CD4-positive, alpha-beta T cell treated with Interleukin-6 at 100 ng/mL for 8 hours (primary cell): ENCODE measurements around the gene EMX1.

ENCODE experiments used
- DNase-seq: peaks from one replicate; pipeline ENCODE4 v3.0.0-alpha.2; 2020; ENCODE audit warnings: mixed read lengths, low spot score

The EMX1 gene

DNA sequence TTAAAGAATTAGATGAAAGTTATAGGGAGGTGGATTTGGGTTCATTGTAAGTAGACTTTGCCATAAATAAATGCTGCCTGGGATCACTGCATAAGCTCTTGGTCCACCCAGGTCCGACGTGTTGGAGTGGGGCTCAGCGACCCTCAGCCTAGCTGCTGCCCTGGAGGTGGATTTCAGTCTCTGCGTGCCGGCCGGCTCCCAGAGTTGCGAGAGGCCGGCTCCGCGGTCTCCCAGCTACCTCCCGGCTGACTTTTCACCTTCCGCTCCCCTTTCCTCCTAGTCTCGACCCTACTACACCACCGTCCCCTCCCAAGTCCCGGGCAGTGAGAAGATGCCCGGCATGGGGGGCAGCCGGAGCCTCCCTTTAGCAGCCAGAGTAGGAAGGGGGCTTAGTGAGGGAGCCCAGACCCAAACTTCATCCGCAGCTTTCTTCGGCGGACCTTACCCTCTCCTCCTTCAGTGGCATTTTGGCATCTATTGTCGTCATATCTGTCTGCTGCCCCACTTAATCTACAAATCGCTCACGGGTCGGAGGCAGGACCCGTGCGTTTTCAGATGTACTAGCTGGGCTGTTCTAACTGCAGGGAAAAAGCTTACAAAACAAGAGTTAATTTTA is 8.1 kb downstream of the EMX1 start:
- no peak for DNase-seq

DNA sequence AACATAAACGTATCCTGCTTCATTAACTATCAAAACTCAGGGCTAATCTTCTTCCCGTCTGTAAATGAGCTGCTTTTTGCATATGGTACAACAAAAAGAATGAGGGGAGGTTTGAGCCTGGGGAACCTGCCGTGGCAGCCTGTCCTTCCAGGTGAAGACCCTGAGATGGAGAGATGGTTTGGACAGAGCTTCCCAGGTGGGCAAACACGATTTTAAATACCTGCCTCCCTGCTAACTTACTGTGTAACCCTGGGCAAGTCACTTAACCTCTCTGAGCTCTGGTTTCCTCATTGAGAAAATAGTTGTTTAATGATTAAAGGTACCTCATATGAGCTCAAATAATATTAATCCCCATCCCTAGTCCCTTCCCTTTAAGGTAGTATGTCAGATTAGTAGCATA is 9.0 kb downstream of the EMX1 start:
- DNase-seq, result no peak

DNA sequence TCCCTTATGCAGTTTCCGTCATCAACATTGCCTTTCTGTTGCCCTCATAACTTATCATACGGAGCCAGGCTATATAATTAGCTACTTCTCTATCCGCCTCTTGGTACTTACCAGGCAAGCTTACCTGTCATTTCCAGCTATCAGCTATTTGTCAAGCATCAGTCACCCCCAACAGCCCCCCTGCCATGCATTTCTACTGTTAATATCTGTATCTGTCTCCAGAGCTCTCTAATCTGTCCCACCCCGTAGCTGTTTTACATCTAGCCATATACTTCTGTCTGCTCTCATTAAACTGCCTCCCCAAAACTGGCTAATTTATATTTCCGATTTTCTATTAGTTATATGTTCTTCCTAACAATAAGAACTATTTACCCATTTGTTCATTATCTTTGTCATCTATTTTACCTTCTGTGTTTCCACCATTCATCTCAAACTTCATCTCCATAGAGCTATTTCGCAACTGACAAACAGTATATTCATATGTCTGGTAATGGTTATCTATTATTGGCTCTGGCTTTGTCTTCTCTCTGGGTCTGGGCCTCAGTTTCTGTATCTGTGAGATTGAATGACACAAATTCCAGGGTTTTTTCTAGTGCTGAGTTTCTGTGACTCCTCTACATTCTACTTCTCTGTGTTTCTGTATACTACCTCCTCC is 9.6 kb downstream of the EMX1 start:
- no peak for DNase-seq

DNA sequence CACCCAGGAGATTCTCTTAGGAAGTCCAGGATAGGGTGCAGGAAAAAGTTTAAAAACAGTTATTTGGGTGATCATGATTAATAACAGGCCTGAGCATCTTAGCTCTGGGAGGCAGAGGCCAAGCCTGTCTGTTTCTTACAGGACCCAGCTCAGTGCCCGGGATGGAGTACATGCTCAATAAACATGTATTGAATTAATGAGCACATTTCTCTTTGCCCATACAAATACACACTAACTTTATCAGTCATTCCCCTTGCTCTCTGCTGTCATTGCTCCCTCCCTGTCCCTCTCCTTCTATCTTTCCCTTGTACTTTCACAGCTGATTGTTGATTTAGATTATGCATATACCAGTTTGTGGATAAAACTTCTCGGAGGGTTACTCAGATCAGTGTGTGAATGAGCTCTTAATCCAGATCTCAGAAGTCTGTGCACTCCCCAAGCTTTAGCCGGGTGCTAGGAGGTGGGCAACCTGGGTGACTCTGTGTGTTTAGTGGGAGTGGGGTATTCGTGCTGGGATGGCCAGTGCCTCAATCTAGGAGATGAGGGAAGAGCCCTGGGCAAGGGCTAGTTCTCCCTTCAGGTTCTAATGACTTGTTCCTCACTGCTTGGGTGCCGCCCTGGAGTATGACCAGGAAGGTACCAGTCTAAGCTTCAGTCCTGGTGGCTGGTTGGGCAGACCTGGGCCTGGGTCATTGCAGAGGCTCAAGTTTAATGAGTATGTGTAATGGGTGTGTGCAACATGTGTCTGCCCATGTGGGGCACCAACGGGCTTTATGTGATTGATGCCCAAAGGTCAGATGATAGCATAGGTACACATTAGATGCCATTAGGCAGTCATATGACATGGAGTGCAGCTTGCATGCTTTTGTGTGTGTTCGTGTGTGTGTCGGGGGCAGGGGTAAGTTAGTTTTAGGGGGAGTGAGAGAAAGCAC is 10.6 kb downstream of the EMX1 start:
- DNase-seq, result no peak

DNA sequence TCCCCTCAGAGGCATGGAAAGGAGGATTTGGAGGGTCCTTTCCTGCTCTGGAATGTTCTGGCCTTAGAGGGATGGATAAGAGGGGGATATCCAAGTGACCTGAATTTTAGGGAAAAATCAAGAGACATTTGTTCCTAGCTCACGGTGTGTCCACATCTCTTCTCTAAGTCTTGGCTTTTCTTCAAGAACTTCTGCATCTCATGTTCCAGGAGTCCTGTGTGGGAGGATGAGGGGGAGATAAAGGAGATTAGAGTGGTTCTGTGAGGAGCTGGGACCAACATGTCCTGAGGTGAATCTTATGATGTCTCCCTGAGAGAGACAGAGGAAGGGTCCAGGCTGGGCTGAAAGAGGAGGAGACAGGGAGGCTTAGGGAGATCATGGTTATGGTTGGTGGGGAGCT is 11.7 kb downstream of the EMX1 start:
- no peak for DNase-seq

DNA sequence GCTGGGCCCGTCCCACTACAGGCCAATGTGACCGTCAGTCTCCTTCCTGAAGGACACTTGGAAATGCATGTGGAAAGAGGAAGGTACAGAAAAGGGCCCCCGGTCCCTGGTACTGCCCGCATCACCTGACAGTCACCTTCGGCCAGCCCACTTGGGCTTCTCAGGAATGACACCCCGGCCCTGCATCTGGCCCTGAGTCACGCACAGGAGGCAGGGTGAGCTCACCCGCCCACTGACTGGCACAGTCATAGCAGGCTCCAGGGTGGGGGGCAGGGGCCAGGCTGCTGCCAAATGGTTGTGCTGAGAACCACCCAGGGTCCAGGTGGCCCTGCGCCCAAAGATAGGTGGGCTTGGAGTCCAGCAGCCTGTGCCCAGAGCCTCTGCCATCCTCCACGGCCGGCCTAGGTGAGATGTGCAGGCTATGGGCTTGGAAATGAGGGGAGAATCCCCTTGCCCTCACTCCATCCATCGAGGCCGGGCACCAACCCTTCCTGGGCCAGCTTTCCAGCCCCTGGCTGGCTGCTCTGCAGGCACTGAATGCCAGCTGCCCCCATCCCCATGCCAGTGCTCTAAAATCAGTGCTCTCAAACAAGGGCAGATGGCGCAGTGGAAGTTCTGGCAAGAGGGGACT is 14.1 kb downstream of the EMX1 start:
- no peak for DNase-seq

DNA sequence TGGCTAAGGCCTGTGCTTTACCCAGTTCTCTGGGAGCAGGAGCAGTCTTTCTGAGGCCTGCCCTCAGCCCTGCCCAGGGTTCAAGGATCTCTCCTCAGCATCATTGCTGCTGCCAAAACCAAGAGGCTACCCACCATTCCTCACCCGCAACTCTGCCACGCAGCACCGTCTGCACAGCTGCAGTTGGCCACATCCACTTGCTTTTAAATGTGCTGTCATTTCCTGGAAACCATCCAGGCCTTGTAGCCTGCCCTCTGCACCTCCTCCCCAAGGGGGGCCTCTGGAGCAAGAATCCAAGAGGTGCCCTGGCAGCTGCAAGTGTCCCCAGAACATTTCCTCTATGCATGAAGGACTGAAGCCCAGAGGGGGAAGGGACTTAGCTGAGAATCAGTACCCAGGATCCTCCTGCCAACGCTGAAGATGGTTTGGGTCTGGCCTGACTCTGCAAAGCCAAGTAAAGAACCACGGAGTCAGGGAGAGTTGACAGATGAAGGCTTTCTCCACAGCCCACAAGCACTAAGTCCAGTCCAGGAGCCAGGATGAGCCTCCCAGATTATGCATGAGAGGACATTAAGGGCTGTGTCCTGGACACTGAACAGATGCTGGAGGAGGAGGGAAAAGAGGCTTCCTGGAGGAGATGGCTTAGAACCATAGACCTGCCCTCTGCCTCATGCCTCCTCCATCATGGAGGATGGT is 14.9 kb downstream of the EMX1 start:
- no peak for DNase-seq

DNA sequence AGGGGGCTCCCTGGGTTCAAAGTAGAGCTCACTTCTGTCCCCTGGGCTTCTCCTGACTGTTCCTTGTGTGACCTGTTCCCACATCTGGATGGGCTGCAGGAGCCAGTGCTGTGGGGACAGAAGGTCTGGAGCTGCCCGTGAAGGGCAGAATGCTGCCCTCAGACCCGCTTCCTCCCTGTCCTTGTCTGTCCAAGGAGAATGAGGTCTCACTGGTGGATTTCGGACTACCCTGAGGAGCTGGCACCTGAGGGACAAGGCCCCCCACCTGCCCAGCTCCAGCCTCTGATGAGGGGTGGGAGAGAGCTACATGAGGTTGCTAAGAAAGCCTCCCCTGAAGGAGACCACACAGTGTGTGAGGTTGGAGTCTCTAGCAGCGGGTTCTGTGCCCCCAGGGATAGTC is 15.5 kb downstream of the EMX1 start:
- DNase-seq, result no peak

DNA sequence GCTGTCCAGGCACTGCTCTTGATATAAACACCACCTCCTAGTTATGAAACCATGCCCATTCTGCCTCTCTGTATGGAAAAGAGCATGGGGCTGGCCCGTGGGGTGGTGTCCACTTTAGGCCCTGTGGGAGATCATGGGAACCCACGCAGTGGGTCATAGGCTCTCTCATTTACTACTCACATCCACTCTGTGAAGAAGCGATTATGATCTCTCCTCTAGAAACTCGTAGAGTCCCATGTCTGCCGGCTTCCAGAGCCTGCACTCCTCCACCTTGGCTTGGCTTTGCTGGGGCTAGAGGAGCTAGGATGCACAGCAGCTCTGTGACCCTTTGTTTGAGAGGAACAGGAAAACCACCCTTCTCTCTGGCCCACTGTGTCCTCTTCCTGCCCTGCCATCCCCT is 15.9 kb downstream of the EMX1 start:
- DNase-seq, result no peak

DNA sequence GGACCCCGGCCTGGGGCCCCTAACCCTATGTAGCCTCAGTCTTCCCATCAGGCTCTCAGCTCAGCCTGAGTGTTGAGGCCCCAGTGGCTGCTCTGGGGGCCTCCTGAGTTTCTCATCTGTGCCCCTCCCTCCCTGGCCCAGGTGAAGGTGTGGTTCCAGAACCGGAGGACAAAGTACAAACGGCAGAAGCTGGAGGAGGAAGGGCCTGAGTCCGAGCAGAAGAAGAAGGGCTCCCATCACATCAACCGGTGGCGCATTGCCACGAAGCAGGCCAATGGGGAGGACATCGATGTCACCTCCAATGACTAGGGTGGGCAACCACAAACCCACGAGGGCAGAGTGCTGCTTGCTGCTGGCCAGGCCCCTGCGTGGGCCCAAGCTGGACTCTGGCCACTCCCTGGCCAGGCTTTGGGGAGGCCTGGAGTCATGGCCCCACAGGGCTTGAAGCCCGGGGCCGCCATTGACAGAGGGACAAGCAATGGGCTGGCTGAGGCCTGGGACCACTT is 16.4 kb downstream of the EMX1 start:
- DNase-seq, result no peak

DNA sequence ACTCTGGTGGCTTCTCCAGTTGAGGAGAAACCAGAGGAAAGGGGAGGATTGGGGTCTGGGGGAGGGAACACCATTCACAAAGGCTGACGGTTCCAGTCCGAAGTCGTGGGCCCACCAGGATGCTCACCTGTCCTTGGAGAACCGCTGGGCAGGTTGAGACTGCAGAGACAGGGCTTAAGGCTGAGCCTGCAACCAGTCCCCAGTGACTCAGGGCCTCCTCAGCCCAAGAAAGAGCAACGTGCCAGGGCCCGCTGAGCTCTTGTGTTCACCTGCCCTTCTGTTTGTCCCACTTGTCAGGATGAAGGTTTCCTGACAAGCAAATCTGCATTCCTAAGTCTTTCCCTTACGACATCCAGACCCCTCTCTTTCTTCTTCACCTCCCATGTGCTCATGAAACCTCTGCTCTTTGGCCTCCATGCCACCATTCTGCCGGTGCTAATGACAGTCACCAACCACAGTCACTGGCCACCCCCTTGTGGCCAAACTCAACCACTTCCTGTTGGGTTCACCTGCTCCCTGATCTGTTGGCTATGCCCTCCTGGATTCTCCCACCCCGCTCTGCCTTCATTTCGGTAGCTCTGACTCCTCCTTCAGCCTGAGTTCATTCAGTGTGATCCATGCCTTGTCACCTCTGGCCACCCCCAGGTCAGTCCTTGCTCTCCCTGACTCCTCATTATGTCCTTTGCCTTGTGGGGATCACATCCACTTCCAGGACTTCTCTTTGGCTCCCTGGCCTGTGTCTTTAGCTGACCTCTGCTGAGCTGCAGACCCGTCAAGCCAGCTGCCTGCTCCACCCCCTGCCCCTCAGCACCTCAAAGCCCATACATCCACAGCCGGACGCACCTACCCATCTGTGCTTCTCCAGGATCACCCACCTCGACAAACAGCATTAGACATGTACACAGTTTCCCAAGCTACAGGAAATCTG is 17.6 kb downstream of the EMX1 start:
- no peak for DNase-seq

DNA sequence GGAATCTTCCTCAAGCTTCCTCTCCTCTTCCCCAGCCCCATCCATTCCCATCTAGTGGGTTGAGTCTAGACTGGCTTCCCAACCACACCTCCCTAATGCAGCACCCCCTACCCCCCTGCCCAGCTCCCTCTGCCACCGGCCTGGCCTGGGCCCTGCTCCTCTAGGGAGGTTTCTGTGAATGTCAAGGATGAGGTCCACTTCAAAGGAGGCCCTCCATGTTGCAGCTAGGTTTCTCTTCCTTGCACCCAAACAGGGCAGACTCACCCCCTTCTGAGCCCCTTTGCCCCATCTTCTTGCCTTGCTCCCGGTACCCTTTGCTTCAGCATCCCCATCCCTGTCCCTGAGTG is 18.3 kb downstream of the EMX1 start:
- DNase-seq, result no peak

DNA sequence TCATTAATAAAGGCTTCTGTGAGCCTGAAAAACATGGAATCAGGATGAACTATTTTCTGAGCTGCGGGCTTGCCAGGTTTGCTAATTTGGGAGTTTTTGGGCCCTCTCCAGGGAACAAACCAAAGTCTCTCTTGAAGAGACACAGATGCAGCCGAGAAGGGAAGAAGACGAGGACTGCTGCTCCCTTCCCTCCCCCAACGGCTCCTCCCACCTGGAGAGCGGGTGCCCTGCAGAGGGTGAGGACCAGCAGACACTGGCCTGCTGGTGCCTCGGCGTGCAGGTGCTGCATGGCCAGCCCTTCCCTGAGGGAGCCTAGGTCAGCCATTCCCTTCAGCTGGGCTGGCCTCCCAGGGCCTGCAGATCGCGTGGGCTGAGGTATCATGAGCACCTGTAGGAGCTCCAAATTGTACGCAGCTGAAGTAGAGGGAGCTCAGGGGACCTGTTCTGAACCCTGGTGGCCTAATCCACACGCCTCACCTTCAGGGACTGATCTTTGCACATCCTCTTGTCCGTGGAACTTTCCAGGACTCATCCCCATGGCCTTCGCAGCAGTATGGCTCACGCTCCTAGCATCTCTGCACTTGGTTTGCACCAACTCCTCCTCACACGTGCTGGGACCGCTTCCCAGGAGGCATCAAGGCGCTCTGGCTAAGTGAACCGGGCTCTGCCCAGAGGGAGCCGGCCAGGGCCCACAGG is 19.5 kb downstream of the EMX1 start:
- DNase-seq, result no peak

DNA sequence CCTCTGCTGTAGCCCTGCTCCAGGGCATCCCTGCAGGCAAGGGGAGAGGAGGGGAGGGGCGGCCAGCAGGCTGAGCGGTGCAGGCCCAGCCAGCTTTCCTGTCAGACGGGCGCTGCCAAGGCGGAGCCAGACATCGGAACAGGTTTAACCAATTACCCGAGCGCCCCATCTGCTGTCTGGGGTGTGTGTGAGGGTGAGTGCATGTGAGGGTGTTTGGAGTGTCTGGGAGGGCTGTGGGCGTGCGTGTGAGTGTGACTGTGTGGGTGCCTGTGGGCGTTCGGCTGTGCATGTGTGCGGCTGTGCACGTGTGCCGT is 20.0 kb downstream of the EMX1 start:
- no peak for DNase-seq

DNA sequence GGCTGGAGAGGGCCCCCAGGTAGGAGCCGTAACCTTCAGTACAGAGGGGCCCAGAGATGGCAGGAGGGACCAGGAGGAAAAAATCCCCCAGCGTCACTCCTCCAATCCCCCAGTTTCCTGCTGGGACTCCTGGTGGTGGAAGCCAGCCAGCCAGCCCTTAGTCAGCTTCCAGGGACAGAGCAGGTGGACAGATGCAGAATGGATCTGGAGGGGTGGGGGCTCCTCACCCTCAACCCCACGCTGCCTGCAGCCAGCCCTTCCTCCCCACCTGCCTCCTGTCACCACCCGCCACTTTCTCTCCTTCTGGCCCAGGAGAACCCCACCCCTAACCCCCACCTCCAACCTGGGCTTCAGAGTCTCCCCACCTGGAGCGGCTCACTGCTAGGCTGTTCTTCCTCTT is 21.1 kb downstream of the EMX1 start:
- DNase-seq, result no peak

DNA sequence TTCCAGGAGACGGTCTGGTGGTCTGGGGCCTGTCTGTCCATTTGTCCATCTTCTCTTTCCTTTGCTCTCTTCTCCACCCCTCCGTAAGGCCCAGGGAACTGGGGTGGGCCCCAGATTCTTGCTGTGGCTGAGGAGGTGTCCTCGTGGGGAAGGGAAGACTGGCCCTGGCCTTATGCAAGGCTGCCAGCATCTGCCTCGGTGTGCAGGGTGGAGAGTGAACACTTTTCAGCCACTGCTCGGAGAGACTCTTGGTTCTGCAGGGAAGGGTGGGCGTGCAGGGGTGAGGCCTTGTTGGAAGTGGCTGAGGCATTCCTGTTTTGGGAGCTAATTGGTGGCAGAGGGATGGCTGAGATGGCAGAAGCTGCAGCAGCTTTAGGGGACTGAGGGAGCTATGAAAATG is 23.0 kb downstream of the EMX1 start:
- no peak for DNase-seq

DNA sequence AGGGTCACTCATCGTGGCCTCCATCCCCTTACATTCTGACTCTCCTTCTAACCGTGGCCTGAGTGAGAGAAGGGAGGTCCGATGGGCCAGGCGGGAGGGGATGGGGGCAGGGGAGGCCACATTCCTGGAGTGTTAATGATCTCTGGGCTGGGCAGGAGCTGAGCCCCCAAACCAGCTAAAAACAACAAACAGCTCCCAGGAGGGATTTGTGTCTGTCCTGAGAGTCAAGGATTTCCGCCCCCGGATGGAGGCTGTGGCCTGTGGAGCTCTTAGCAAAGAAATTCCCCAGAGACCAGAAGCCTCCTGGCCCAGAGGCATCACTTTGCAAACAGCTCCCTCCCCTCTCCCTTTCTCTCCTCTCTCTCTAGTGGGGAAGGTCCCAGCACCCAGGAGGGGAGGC is 23.5 kb downstream of the EMX1 start:
- no peak for DNase-seq

DNA sequence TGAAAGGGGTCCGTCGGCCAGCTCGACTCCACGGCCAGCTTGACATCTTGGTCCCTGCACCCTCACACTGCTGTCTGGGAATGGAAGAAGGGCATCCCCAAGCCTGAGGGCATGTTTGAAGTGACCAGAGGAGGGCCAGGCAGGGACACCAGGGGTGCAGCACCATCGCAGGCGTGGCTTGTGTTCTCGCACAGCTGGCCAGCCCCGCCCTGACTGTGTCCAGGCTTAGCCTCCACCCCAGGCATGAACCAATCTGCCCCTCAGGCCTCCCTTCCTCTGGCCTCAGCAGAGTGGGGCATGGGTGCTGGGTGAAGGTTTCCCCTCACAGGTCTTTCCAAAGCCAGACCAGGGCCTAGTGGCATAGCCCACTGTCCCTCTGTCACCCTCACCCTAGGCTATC is 25.0 kb downstream of the EMX1 start:
- DNase-seq, result no peak

DNA sequence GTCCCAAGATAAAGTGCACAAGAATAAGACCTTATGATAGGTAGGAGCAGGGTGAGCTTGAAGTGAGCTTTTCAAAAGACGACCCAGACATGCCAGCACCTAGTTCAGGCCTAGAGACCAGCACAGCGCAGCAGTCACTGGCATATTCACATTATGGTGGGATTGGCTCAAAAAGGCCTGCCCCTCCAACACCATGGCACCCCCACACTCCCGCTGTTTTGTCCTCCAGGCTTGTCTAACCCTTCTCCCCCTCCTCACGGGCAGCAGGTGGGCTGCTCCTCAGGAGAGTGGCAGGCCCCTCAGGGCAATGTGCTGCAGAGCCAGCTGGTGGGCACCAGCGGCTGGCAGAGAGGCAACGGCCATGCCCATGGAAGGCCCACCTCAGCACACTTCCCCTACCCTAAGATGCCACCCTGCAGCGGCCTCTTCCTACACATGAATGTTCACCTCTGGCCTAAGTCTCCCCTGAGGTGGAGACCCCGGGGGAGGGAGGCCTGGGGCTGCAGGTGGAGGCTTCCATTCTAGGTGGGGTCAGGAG is 25.6 kb downstream of the EMX1 start:
- no peak for DNase-seq
